ENCODE measurements around the gene AKNAD1. TPM values are rescaled to one million over a fixed set of nuclear protein-coding genes. Genes with fewer than 3 reads are reported as not detected.

AKNAD1 gene
- total and polyA plus RNA-seq, 2 of the 8 experiments (the other 6 are each of a cell fraction or from before 2014, with no cell fraction given) = not detected

GRCh38 chr1:108865316-108865910 is 8.5 kb upstream of the AKNAD1 start:
- Histone ChIP-seq H3K14ac (ENCODE audit: insufficient read length) (no peak overlapping the region), H4K8ac (ENCODE audit: extremely low read depth, insufficient read depth, low read length) (no peak overlapping the region), H3K36me3 (ENCODE audit: control insufficient read depth in 2 of 4, insufficient read depth in 4 of 4, low read length in 3 of 4) (no peaks in the 10 kb centered on the region), H2AFZ (ENCODE audit: low read length) (no peak overlapping the region), H4K20me1 (replicated peaks in 1 of 2; ENCODE audit: control insufficient read depth in 1 of 2, insufficient read depth in 2 of 2, low read length in 2 of 2) (no peaks in the 10 kb centered on the region), H2BK15ac (ENCODE audit: low read length) (no peak overlapping the region), H3K23me2 (ENCODE audit: low read depth, low read length) (no peaks in the 10 kb centered on the region), H3K23ac (ENCODE audit: insufficient read length) (no peak overlapping the region), H3K4ac (replicated peaks; ENCODE audit: insufficient read length, low read depth, low read length) (no peak overlapping the region), H3K9ac (replicated peaks in 1 of 4; ENCODE audit: extremely low read depth in 1 of 4, low read depth in 3 of 4, low read length in 3 of 4) (no peak overlapping the region), H3K18ac (ENCODE audit: extremely low read depth, low read length) (no peak overlapping the region), H3K4me1 (replicated peaks in 1 of 4; ENCODE audit: control insufficient read depth in 3 of 4, insufficient read depth in 4 of 4, low read length in 3 of 4) (no peaks in the 10 kb centered on the region; a peak in 1 of 7 replicates), H2AK5ac (ENCODE audit: low read depth, low read length) (no peak overlapping the region), H3K56ac (replicated peaks; ENCODE audit: insufficient read length, low read depth, low read length) (no peak overlapping the region), H3K4me2 (ENCODE audit: insufficient read depth in 1 of 2, low read depth in 2 of 2, low read length in 2 of 2) (no peak overlapping the region), H2BK12ac (ENCODE audit: low read depth, low read length) (no peak overlapping the region), H3K27me3 (replicated peaks in 1 of 4; ENCODE audit: control insufficient read depth in 3 of 4, extremely low read depth in 1 of 4, insufficient read depth in 3 of 4, low read length in 3 of 4) (no peaks in the 10 kb centered on the region), H3K27ac (ENCODE audit: low read depth, low read length) (no peak overlapping the region), H3K79me1 (ENCODE audit: low read depth, low read length) (no peaks in the 10 kb centered on the region), H3K79me2 (ENCODE audit: control insufficient read depth in 1 of 2, insufficient read depth in 2 of 2, low read length in 2 of 2) (no peaks in the 10 kb centered on the region), H2BK20ac (ENCODE audit: low read length) (no peak overlapping the region), H2BK5ac (ENCODE audit: low read depth, low read length) (no peak overlapping the region), H4K5ac (ENCODE audit: insufficient read length, low read depth, low read length) (no peak overlapping the region), H3K9me3 (ENCODE audit: insufficient read depth in 2 of 2, low read depth in 1 of 2, low read length in 1 of 2) (no peaks in the 10 kb centered on the region), H2BK120ac (replicated peaks; ENCODE audit: low read depth, low read length) (no peak overlapping the region), H4K91ac (replicated peaks; ENCODE audit: insufficient read length, low read length) (no peak overlapping the region), H3K4me3 (ENCODE audit: extremely low read depth in 1 of 4, insufficient read depth in 2 of 4, low read depth in 3 of 4, low read length in 4 of 4) (no peak overlapping the region)
- 91% methylated on average over 4 of the region's 4 CpGs; no CpG with 5 or more reads in 1 of the 2 experiments for WGBS, 2 experiments (ENCODE audit: extremely low coverage in 1 of 2, insufficient coverage in 1 of 2, insufficient read length in 1 of 2, insufficient replicate concordance in 2 of 2, low coverage in 1 of 2, low lambda C conversion rate in 2 of 2, missing lambda C conversion rate in 1 of 2)
- ChIA-PET POLR2A (ENCODE audit: partially characterized antibody) (interaction anchor here (1.2 kb wide), 1 partner anchor 9 kb away, joined by 3 read pairs; no protein-coding TSS in a partner anchor), CTCF (ENCODE audit: partially characterized antibody) (interaction anchor here (1.0 to 2.0 kb wide), 4 partner anchors 14 to 37 kb away, joined by 3 to 4 read pairs (median 4); no protein-coding TSS in a partner anchor)
- DNase-seq (ENCODE audit: low read depth in 1 of 2, low spot score in 2 of 2) (no peak), FAIRE-seq (no peak)
- TF ChIP-seq KDM4A (IDR thresholded peaks at IDR 0.05; ENCODE audit: low read depth, low read length, severe bottlenecking) = no peak
- TF ChIP-seq CBX8 (IDR thresholded peaks at IDR 0.05; ENCODE audit: borderline replicate concordance, low read depth, low read length) = no peak
- no peak for TF ChIP-seq NANOG (IDR thresholded peaks at IDR 0.05; ENCODE audit: insufficient read depth, low read depth, low read length, poor library complexity, severe bottlenecking)
- TF ChIP-seq, protein P1, sequence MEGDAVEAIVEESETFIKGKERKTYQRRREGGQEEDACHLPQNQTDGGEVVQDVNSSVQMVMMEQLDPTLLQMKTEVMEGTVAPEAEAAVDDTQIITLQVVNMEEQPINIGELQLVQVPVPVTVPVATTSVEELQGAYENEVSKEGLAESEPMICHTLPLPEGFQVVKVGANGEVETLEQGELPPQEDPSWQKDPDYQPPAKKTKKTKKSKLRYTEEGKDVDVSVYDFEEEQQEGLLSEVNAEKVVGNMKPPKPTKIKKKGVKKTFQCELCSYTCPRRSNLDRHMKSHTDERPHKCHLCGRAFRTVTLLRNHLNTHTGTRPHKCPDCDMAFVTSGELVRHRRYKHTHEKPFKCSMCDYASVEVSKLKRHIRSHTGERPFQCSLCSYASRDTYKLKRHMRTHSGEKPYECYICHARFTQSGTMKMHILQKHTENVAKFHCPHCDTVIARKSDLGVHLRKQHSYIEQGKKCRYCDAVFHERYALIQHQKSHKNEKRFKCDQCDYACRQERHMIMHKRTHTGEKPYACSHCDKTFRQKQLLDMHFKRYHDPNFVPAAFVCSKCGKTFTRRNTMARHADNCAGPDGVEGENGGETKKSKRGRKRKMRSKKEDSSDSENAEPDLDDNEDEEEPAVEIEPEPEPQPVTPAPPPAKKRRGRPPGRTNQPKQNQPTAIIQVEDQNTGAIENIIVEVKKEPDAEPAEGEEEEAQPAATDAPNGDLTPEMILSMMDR (IDR thresholded peaks at IDR 0.05; ENCODE audit: control extremely low read depth in 1 of 3, insufficient read depth in 1 of 3, low read depth in 1 of 3, low read length in 3 of 3) = no peak
- no peak for TF ChIP-seq SIN3A (conservative IDR thresholded peaks at IDR 0.05 in 1 of 2, IDR thresholded peaks at IDR 0.05 in 1 of 2; ENCODE audit: low read depth in 1 of 2, low read length in 2 of 2)
- TF ChIP-seq, protein P2, sequence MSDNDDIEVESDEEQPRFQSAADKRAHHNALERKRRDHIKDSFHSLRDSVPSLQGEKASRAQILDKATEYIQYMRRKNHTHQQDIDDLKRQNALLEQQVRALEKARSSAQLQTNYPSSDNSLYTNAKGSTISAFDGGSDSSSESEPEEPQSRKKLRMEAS (IDR thresholded peaks at IDR 0.05) = no peak
- TF ChIP-seq BACH1 (IDR thresholded peaks at IDR 0.05; ENCODE audit: low read length) = no peak
- TF ChIP-seq CHD2 (IDR thresholded peaks at IDR 0.05; ENCODE audit: low read length) = no peak
- TF ChIP-seq SUZ12 (IDR thresholded peaks at IDR 0.05; ENCODE audit: low read length) = no peak
- no peak for TF ChIP-seq KDM1A (IDR thresholded peaks at IDR 0.05; ENCODE audit: borderline replicate concordance, low read length)
